Lower lobe of right lung (tissue), 2 donors: ENCODE measurements around the gene PTPRG. TPM values are rescaled to one million over a fixed set of nuclear protein-coding genes. Genes with fewer than 3 reads are reported as not detected.

Experiments used
- ATAC-seq, 2 donors: fragments of 200-7000 bp; cut with Tn5 transposase; one replicate each; pipeline ENCODE4 v1.9.1; 2020 to 2022; ENCODE audit warnings: mild to moderate bottlenecking in 2 of 2, moderate library complexity in 2 of 2
- DNase-seq: peaks from one replicate; pipeline ENCODE4 v3.0.0-alpha.2; 2020
- H3K27ac ChIP-seq: fragments of 200-600 bp; one replicate; pipeline ENCODE4 v1.8.0; 2022
- H3K27me3 ChIP-seq: fragments of 200-600 bp; one replicate; pipeline ENCODE4 v1.8.0; 2022; ENCODE audit warnings: low read depth
- H3K36me3 ChIP-seq: fragments of 200-600 bp; one replicate; pipeline ENCODE4 v1.8.0; 2022; ENCODE audit warnings: mild to moderate bottlenecking
- H3K4me1 ChIP-seq: fragments of 200-600 bp; one replicate; pipeline ENCODE4 v1.8.0; 2022
- H3K4me3 ChIP-seq: fragments of 200-600 bp; one replicate; pipeline ENCODE4 v1.8.0; 2022; ENCODE audit warnings: mild to moderate bottlenecking
- H3K9me3 ChIP-seq: fragments of 200-600 bp; one replicate; pipeline ENCODE4 v1.8.0; 2022
- CTCF ChIP-seq: fragments of 200-600 bp; IDR thresholded peaks from one replicate; pipeline ENCODE4 v1.8.0; 2022; ENCODE audit warnings: antibody characterized with exemption, mild to moderate bottlenecking
- intact Hi-C: fragments of 100-400 bp; cut with DNase I; formaldehyde crosslinking; loops from one replicate; pipeline ENCODE4 v1.11.0; 2022
- total RNA-seq: library from RNA; stranded (reverse); fragmentation: NEBNext Ultra II Directional; extraction: Animal tissue kit (Norgen Biotek cat#: 25700); gene quantifications from one replicate; pipeline ENCODE4 v1.2.1, GENCODE V29; 2021
- donor health status: DM: no; HTN: yes; CAD: no; lungs with severe emphysema.

PTPRG gene
- total RNA-seq, 1 donor from 2014 or later, result 67.6 TPM

GRCh38 chr3:61919371-61919770 is 358.0 kb downstream of the PTPRG start:
- Histone ChIP-seq H3K36me3 (no peaks in the 10 kb centered on the region), H3K27me3 (no peaks in the 10 kb centered on the region), H3K9me3 (no peaks in the 10 kb centered on the region), H3K27ac (no peak overlapping the region), H3K4me1 (peaks cover 7% of the 10 kb centered on the region), H3K4me3 (no peak overlapping the region)
- no peak for TF ChIP-seq CTCF
- intact Hi-C loops, result no loop called here
- DNase-seq, result no peak
- ATAC-seq, result no peak

- ATAC-seq (no peak), DNase-seq (no peak)
- H3K27ac ChIP-seq, result no peak overlapping the region
- TF ChIP-seq CTCF, result no peak
- intact Hi-C loops, result no loop called here
- no peak overlapping the region for H3K4me3 ChIP-seq
- peaks cover 16% of the 10 kb centered on the region for H3K4me1 ChIP-seq
- no peaks in the 10 kb centered on the region for H3K27me3 ChIP-seq
- H3K36me3 ChIP-seq, result no peaks in the 10 kb centered on the region
- no peaks in the 10 kb centered on the region for H3K9me3 ChIP-seq
Measured at GRCh38 chr3:61922118-61922517, 360.7 kb downstream of the PTPRG start.

- intact Hi-C loops, result no loop called here
- no peak for ATAC-seq
- no peaks in the 10 kb centered on the region for H3K27me3 ChIP-seq
- no peak overlapping the region for H3K4me3 ChIP-seq
- H3K9me3 ChIP-seq, result no peaks in the 10 kb centered on the region
- no peak overlapping the region for H3K27ac ChIP-seq
- DNase-seq, result no peak
- no peaks in the 10 kb centered on the region for H3K36me3 ChIP-seq
- no peak for TF ChIP-seq CTCF
- H3K4me1 ChIP-seq, result peaks cover 26% of the 10 kb centered on the region
Measured at GRCh38 chr3:61924090-61924735, 362.8 kb downstream of the PTPRG start.

- H3K27me3 ChIP-seq, result no peaks in the 10 kb centered on the region
- H3K4me3 ChIP-seq, result no peak overlapping the region
- H3K4me1 ChIP-seq, result peaks cover 26% of the 10 kb centered on the region
- no peak overlapping the region for H3K27ac ChIP-seq
- ATAC-seq (no peak), DNase-seq (no peak)
- intact Hi-C loops, result no loop called here
- no peaks in the 10 kb centered on the region for H3K36me3 ChIP-seq
- no peak for TF ChIP-seq CTCF
- no peaks in the 10 kb centered on the region for H3K9me3 ChIP-seq
Measured at GRCh38 chr3:61924991-61925390, 363.6 kb downstream of the PTPRG start.

- ATAC-seq (no peak), DNase-seq (no peak)
- H3K36me3 ChIP-seq, result no peaks in the 10 kb centered on the region
- H3K27ac ChIP-seq, result no peak overlapping the region
- TF ChIP-seq CTCF, result no peak
- no peaks in the 10 kb centered on the region for H3K9me3 ChIP-seq
- no peaks in the 10 kb centered on the region for H3K27me3 ChIP-seq
- intact Hi-C loops, result no loop called here
- no peak overlapping the region for H3K4me3 ChIP-seq
- H3K4me1 ChIP-seq, result peaks cover 26% of the 10 kb centered on the region
Measured at GRCh38 chr3:61925721-61926120, 364.4 kb downstream of the PTPRG start.

GRCh38 chr3:61926923-61927322 is 365.6 kb downstream of the PTPRG start:
- H3K9me3 ChIP-seq, result no peaks in the 10 kb centered on the region
- no peak overlapping the region for H3K4me3 ChIP-seq
- no peaks in the 10 kb centered on the region for H3K27me3 ChIP-seq
- H3K27ac ChIP-seq, result peak overlapping the region; percentile 34
- intact Hi-C loops, result no loop called here
- no peak for TF ChIP-seq CTCF
- no peak for DNase-seq
- no peaks in the 10 kb centered on the region for H3K36me3 ChIP-seq
- peaks cover 26% of the 10 kb centered on the region for H3K4me1 ChIP-seq
- ATAC-seq, result peak in 1 of 2 donors; percentile 29
